ENCODE data around the gene FMR1. TPM values are rescaled to one million over a fixed set of nuclear protein-coding genes. Genes with fewer than 3 reads are reported as not detected.

FMR1 gene
- total RNA-seq, 2 donors from 2014 or later, result 22.0 to 34.6 TPM

- no peak overlapping the region for H3K27ac ChIP-seq
- 79% methylated on average over 1 of the region's 1 CpG for WGBS
- no peaks in the 10 kb centered on the region for H3K4me1 ChIP-seq (replicated peaks)
- no peaks in the 10 kb centered on the region for H3K36me3 ChIP-seq
- H3K4me3 ChIP-seq, result no peak overlapping the region
- intact Hi-C loops (cut with DNase I), result no loop called here
- no peak for DNase-seq (ENCODE audit: low spot score)
- TF ChIP-seq POLR2A (IDR thresholded peaks at IDR 0.05), result no peak
- TF ChIP-seq POLR2AphosphoS5 (IDR thresholded peaks at IDR 0.05), result no peak
- no peak for TF ChIP-seq CTCF (IDR thresholded peaks at IDR 0.05)
- H3K27me3 ChIP-seq (replicated peaks; ENCODE audit: insufficient read depth), result no peaks in the 10 kb centered on the region
- no peaks in the 10 kb centered on the region for H3K9me3 ChIP-seq
Observed at GRCh38 chrX:147950352-147950751, 38.6 kb downstream of the FMR1 start.

GRCh38 chrX:147953976-147954375 is 42.3 kb downstream of the FMR1 start:
- TF ChIP-seq CTCF (IDR thresholded peaks at IDR 0.05), result no peak
- TF ChIP-seq POLR2AphosphoS5 (IDR thresholded peaks at IDR 0.05), result no peak
- no peak for TF ChIP-seq POLR2A (IDR thresholded peaks at IDR 0.05)
- intact Hi-C loops (cut with DNase I), result no loop called here
- Histone ChIP-seq H3K27ac (no peak overlapping the region), H3K4me3 (no peak overlapping the region), H3K4me1 (replicated peaks) (no peaks in the 10 kb centered on the region), H3K36me3 (no peaks in the 10 kb centered on the region), H3K27me3 (replicated peaks; ENCODE audit: insufficient read depth) (no peaks in the 10 kb centered on the region), H3K9me3 (no peaks in the 10 kb centered on the region)
- DNase-seq (ENCODE audit: low spot score), result no peak
- 62% methylated on average over 2 of the region's 2 CpGs for WGBS

GRCh38 chrX:147957291-147957690 is 45.6 kb downstream of the FMR1 start:
- Histone ChIP-seq H3K9me3 (no peaks in the 10 kb centered on the region), H3K27ac (no peak overlapping the region), H3K4me1 (replicated peaks) (no peaks in the 10 kb centered on the region), H3K36me3 (no peaks in the 10 kb centered on the region), H3K27me3 (replicated peaks; ENCODE audit: insufficient read depth) (no peaks in the 10 kb centered on the region), H3K4me3 (no peak overlapping the region)
- intact Hi-C loops (cut with DNase I), result no loop called here
- 48% methylated on average over 2 of the region's 2 CpGs for WGBS
- TF ChIP-seq CTCF (IDR thresholded peaks at IDR 0.05), result no peak
- TF ChIP-seq POLR2A (IDR thresholded peaks at IDR 0.05), result no peak
- no peak for TF ChIP-seq POLR2AphosphoS5 (IDR thresholded peaks at IDR 0.05)
- DNase-seq (ENCODE audit: low spot score), result no peak

GRCh38 chrX:147958291-147958690 is 46.6 kb downstream of the FMR1 start:
- DNase-seq (ENCODE audit: low spot score), result no peak
- no peak overlapping the region for H3K27ac ChIP-seq
- no peaks in the 10 kb centered on the region for H3K4me1 ChIP-seq (replicated peaks)
- TF ChIP-seq POLR2A (IDR thresholded peaks at IDR 0.05) (no peak), CTCF (IDR thresholded peaks at IDR 0.05) (no peak), POLR2AphosphoS5 (IDR thresholded peaks at IDR 0.05) (no peak)
- H3K4me3 ChIP-seq, result no peak overlapping the region
- whole genome bisulfite sequencing, result 100% methylated on average over 1 of the region's 1 CpG
- no peaks in the 10 kb centered on the region for H3K36me3 ChIP-seq
- no peaks in the 10 kb centered on the region for H3K9me3 ChIP-seq
- no peaks in the 10 kb centered on the region for H3K27me3 ChIP-seq (replicated peaks; ENCODE audit: insufficient read depth)
- intact Hi-C loops (cut with DNase I), result no loop called here

GRCh38 chrX:147960722-147961121 is 49.0 kb downstream of the FMR1 start:
- H3K27ac ChIP-seq, result no peak overlapping the region
- no peak overlapping the region for H3K4me3 ChIP-seq
- TF ChIP-seq POLR2A (IDR thresholded peaks at IDR 0.05) (no peak), POLR2AphosphoS5 (IDR thresholded peaks at IDR 0.05) (no peak), CTCF (IDR thresholded peaks at IDR 0.05) (no peak)
- no peaks in the 10 kb centered on the region for H3K27me3 ChIP-seq (replicated peaks; ENCODE audit: insufficient read depth)
- no peaks in the 10 kb centered on the region for H3K4me1 ChIP-seq (replicated peaks)
- no peak for DNase-seq (ENCODE audit: low spot score)
- H3K36me3 ChIP-seq, result no peaks in the 10 kb centered on the region
- intact Hi-C loops (cut with DNase I), result no loop called here
- no peaks in the 10 kb centered on the region for H3K9me3 ChIP-seq
- 77% methylated on average over 2 of the region's 2 CpGs for WGBS
